ENCODE results near the gene FBXO34.

Gene FBXO34

GRCh38 chr14:55245657-55246268 is 25.5 kb upstream of the FBXO34 start:
- no peak overlapping the region for H3K4me3 Mint-ChIP-seq
- peaks cover 32% of the 10 kb centered on the region for H3K27me3 Mint-ChIP-seq (ENCODE audit: low read depth)
- H3K4me1 Mint-ChIP-seq: peaks cover 6% of the 10 kb centered on the region
- H3K36me3 Mint-ChIP-seq (ENCODE audit: low read depth): no peaks in the 10 kb centered on the region
- H3K27ac Mint-ChIP-seq: no peak overlapping the region
- H3K9me3 Mint-ChIP-seq: no peaks in the 10 kb centered on the region
- TF ChIP-seq, protein P1, sequence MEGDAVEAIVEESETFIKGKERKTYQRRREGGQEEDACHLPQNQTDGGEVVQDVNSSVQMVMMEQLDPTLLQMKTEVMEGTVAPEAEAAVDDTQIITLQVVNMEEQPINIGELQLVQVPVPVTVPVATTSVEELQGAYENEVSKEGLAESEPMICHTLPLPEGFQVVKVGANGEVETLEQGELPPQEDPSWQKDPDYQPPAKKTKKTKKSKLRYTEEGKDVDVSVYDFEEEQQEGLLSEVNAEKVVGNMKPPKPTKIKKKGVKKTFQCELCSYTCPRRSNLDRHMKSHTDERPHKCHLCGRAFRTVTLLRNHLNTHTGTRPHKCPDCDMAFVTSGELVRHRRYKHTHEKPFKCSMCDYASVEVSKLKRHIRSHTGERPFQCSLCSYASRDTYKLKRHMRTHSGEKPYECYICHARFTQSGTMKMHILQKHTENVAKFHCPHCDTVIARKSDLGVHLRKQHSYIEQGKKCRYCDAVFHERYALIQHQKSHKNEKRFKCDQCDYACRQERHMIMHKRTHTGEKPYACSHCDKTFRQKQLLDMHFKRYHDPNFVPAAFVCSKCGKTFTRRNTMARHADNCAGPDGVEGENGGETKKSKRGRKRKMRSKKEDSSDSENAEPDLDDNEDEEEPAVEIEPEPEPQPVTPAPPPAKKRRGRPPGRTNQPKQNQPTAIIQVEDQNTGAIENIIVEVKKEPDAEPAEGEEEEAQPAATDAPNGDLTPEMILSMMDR (IDR thresholded peaks at IDR 0.05; ENCODE audit: unreplicated experiment in 3 of 3): peak; percentile 35 to 59 (median 40)

DNA sequence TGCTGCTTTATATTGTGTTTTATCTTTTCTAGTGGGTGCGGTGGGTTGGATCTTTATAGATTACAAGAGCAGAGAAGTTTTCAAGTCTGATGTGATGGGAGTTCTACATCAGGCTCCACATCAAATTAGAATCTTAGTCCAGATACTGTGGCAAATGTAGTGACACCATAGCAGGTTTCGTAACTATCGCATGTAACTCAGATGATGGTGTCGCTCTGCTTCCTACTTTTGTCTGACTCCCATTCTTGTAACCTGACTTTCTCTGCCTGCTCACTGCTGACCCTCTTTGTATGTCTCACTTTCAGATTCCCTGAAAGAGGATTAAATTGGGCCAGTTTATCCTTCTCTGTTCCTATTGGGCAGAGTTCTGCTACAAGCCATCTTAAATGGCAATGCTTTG is 22.8 kb upstream of the FBXO34 start:
- Mint-ChIP-seq H3K27ac (no peak overlapping the region), H3K9me3 (no peaks in the 10 kb centered on the region), H3K4me1 (peaks cover 6% of the 10 kb centered on the region), H3K27me3 (ENCODE audit: low read depth) (peaks cover 8% of the 10 kb centered on the region), H3K4me3 (no peak overlapping the region), H3K36me3 (ENCODE audit: low read depth) (no peaks in the 10 kb centered on the region)
- TF ChIP-seq, protein P1 (IDR thresholded peaks at IDR 0.05; ENCODE audit: unreplicated experiment in 3 of 3): no peak

DNA sequence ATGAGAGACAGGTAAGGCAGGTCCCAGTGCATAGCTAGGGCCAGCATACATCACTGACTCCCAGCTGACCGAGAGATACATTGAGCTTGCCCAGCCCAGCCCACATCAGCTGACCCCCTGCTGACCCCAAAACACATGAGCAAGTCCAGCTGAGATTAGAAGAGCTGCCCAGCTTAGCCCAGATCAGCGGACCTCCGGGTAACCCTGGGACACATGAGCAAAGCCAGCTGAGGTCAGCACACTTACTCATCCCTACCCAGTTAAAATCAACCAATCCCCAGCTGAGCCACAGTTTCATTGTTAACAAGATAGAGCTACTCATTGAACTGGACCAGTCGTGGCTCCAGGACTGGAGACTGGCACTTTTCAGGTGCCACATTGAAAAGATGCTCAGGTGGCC is 21.8 kb upstream of the FBXO34 start:
- H3K9me3 Mint-ChIP-seq: no peaks in the 10 kb centered on the region
- H3K36me3 Mint-ChIP-seq (ENCODE audit: low read depth): no peaks in the 10 kb centered on the region
- TF ChIP-seq, protein P1 (IDR thresholded peaks at IDR 0.05; ENCODE audit: unreplicated experiment in 3 of 3): no peak
- H3K27ac Mint-ChIP-seq: no peak overlapping the region
- no peaks in the 10 kb centered on the region for H3K27me3 Mint-ChIP-seq (ENCODE audit: low read depth)
- H3K4me1 Mint-ChIP-seq: peaks cover 6% of the 10 kb centered on the region
- H3K4me3 Mint-ChIP-seq: no peak overlapping the region

DNA sequence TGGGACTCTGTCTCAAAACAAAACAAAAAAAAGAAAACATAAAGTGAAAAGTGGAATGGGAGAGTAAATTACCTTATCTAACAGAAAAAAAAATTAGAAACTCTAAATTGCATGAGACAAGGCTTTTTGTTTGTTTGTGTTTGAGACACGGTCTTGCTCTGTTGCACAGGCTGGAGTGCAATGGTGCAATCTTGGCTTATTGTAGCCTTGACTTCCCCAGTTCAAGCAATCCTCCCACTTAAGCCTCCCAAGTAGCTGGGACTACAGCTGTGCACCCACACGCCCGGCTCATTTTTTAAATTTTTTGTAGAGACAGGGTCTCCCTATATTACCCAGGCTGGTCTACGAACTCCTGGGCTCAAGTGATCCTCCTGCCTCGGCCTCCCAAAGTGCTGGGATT is 17.9 kb upstream of the FBXO34 start:
- TF ChIP-seq, protein P1 (IDR thresholded peaks at IDR 0.05; ENCODE audit: unreplicated experiment in 3 of 3): no peak
- Mint-ChIP-seq H3K27ac (no peak overlapping the region), H3K4me3 (no peak overlapping the region), H3K4me1 (peaks cover 6% of the 10 kb centered on the region), H3K27me3 (ENCODE audit: low read depth) (peaks cover 4% of the 10 kb centered on the region), H3K36me3 (ENCODE audit: low read depth) (no peaks in the 10 kb centered on the region), H3K9me3 (no peaks in the 10 kb centered on the region)

DNA sequence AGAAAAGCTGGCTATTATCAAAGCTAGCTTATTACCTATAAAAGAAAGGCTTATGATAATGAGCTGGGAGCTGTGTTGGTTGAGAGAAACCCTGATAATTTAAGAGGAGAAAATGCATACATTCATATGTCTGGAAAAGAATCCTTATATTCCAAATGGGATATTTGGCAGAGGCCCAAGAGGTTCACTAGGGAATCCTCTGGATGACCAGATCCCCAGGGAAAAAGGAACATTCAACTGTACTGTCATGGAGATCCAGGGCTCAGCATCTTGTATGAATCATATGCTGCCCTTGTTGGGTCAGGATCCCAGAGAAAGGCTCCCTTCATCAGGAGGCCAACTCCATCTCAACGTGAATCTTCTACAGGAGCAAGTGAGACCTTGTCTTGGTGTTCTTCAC is 16.6 kb upstream of the FBXO34 start:
- Mint-ChIP-seq H3K9me3 (no peaks in the 10 kb centered on the region), H3K4me1 (no peaks in the 10 kb centered on the region), H3K4me3 (no peak overlapping the region), H3K27ac (no peak overlapping the region), H3K27me3 (ENCODE audit: low read depth) (peaks cover 4% of the 10 kb centered on the region), H3K36me3 (ENCODE audit: low read depth) (no peaks in the 10 kb centered on the region)
- TF ChIP-seq, protein P1 (IDR thresholded peaks at IDR 0.05; ENCODE audit: unreplicated experiment in 3 of 3): no peak

DNA sequence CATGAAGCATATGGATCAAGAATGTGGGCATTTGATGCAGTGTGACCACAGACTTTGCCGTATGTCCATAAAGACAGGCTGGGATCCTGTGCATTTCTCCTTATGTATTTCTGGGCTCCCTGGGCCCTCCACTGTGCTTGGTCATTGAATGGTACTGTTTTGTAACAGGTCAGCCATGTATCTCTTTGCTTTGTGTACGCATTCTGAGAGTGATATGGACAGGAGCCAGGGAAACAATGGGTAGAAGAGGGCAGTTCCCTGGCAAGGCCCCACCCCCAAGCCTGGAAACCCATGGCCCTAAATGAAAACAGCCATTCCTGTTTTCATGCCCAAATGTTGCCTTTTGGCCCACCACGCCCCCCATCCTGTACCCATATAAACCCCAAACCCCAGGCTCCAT is 15.2 kb upstream of the FBXO34 start:
- H3K27me3 Mint-ChIP-seq (ENCODE audit: low read depth): peaks cover 4% of the 10 kb centered on the region
- H3K4me1 Mint-ChIP-seq: no peaks in the 10 kb centered on the region
- no peak overlapping the region for H3K27ac Mint-ChIP-seq
- TF ChIP-seq, protein P1 (IDR thresholded peaks at IDR 0.05; ENCODE audit: unreplicated experiment in 3 of 3): no peak
- no peak overlapping the region for H3K4me3 Mint-ChIP-seq
- H3K9me3 Mint-ChIP-seq: no peaks in the 10 kb centered on the region
- no peaks in the 10 kb centered on the region for H3K36me3 Mint-ChIP-seq (ENCODE audit: low read depth)
